Lower leg skin (tissue), 3 donors: Measurements from ENCODE around the gene BCL2.

Experiments
- CTCF ChIP-seq, 3 donors: fragments of 450-650 bp; IDR thresholded peaks; one replicate each; pipeline ENCODE4 v1.5.1; 2016; ENCODE audit warnings: antibody characterized with exemption in 3 of 3, mild to moderate bottlenecking in 3 of 3, moderate library complexity in 2 of 3
- POLR2A ChIP-seq, 2 donors: fragments of 450-650 bp; IDR thresholded peaks; one replicate each; pipeline ENCODE4 v1.6.1; 2016 to 2017; ENCODE audit warnings: antibody characterized with exemption in 2 of 2, mild to moderate bottlenecking in 1 of 2, moderate library complexity in 1 of 2

- no peak for TF ChIP-seq POLR2A (IDR thresholded peaks at IDR 0.05)
- no peak for TF ChIP-seq CTCF (IDR thresholded peaks at IDR 0.05)
Measured at GRCh38 chr18:63342206-63342605, 22.6 kb upstream of the BCL2 start.
